Activated CD8-positive, alpha-beta memory T cell treated with anti-CD3 and anti-CD28 coated beads, Interleukin-2, amount 50 U/mL, for 1 hour (primary cell): ENCODE results near the gene UPF1.
"Not testable (repeated sequence)": the region's sequence is repeated elsewhere in the genome, so short reads cannot be mapped to it uniquely, and the experiment has no call there.

Experiments
- DNase-seq: peaks from one replicate; pipeline ENCODE4 v3.0.0-alpha.2; 2020; ENCODE audit errors: extremely low read depth

The UPF1 gene

DNA sequence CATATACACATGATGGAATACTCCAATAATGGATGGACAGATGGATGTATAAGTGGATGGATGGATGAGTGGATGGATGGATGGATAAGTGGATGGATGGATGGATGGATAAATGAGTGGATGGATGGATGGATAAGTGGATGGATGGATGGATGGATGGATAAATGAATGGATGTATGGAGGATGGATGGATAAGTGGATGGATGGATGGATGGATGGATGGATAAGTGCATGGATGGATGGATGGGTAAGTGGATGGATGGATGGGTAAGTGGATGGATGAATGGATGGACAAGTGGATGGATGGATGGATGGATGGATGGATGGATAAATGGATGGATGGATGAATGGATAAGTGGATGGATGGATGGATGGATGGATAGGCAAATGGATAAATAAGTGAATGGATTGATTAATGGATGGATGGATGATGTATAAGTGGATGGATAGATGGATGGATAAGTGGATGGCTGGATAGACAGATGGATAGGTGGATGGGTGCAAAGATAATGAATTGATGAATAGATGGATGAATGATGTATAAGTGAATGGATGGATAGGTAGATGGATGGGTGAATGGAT is 32.3 kb upstream of the UPF1 start:
- DNase-seq, result no peak

DNA sequence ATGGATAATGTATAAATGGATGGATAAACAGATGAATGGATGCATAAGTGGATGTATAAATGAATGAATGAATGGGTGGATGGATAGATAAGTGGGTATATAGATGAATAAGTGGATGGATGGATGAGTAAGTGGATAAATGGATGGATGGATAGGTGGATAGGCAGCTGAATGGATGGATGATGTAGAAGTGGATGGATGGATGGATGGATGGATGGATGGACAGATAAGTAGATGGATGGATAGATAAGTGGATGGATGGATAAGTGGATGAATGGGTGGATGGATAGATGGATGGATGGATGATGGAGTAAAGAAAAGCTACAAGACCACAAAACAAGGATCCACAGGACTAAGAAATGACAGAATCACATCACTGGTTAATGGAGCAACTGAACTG is 31.7 kb upstream of the UPF1 start:
- no peak for DNase-seq

DNA sequence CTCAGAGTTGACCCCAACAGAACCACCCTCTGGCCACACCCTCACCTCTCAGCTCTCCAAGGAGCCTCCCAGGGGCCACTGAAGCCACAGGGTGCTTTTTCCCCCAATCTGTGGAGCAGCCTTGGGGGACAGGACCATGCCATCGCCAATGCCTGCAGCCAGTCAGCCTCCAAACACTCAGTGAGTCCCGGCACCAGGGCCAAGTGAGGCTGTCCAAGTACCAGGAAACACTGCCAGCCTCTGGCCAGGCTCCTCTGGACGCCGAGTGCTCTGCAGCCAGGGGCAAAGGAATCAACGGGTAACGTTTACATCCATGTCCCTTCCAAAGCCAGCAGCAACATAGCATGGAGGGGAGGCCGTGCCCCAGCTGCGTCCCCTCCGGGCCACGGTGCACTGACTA is 31.1 kb upstream of the UPF1 start:
- no peak for DNase-seq

DNA sequence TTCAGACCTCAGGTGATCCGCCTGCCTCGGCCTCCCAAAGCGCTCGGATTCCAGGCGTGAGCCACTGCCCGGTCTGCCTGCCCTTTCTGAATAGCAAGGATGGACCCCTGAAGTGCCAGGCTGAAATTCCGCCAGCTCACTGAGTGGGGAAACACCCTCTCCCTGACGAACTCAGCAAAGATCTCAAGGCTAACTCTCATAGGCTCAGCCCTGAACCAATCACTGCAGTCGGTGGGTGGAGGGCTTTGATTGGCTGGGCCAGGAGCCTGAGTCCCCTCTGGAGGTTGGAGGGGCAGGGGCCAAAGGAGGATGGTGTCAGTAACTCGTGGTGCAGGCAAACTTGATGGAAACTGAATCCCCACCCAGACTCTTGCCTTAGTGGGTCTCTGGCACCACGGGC is 29.4 kb upstream of the UPF1 start:
- no peak for DNase-seq

DNA sequence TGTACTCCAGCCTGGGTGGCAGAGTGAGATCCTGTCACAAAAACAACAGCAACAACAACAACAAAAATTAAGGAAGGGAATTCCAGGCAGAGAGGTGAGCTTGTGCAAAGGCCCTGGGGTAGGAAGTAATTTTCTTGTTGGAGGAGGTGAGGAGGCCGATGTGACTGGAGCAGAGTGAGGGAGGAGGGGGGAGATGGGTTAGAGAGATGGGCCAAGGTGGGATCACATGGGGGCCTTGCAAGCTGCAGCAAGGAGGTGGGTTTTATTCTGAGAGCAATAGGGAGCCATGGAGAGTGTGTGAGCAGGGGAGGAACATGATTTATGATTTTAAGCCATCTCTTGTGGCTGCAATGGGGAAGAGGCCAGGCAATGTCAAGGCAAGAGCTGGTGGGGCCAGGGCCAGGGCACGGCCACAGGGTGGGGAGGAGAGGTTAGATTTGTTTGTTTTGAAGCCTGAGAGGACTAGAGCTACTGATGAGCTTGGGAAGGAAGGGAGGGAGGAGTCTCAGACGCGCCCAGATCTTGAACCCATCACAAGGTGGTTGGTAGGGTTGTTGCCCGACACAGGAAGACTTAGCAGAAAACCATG is 28.1 kb upstream of the UPF1 start:
- DNase-seq, result no peak

DNA sequence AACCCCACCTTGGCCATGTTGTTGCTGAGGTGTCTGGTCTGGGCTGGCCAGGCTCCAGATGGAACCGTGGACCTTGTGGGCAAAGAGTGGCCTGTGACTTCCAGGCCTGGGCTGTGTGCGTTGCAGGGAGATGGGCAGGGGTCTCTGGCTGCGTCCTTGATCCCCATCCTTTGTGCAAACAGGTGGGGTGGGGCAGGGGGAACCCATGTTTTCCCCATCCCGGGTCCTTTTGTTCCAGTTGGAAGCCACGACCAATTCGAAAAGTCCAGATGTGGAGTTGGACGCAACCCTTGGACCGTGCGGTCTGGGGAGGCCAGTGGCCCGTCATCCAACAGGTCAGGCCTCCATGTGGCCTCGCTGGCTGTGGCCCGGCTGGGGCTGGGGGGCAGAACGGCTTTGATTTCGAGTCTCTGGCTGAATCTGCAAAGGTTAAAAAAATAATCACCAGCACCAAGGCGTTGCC is 27.6 kb upstream of the UPF1 start:
- DNase-seq, result no peak

DNA sequence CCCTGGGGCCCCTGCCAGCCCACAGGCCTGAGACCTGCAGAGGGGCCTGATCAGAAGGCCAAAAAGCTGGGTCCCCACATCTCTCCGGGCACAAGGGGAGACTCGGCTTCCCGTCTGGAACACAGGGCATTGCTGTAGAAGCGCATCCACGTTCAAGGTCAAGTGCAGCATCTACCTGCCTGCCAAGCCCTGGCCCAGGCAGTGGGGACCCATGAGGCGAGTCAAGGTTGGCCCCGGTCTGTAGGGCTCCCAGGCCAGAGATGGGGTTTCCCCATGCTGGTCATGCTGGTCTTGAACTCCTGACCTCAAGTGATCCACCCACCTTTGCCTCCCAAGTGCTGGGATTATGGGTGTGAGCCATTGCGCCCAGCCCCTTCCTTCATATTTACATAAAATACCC is 27.1 kb upstream of the UPF1 start:
- DNase-seq, result no peak

DNA sequence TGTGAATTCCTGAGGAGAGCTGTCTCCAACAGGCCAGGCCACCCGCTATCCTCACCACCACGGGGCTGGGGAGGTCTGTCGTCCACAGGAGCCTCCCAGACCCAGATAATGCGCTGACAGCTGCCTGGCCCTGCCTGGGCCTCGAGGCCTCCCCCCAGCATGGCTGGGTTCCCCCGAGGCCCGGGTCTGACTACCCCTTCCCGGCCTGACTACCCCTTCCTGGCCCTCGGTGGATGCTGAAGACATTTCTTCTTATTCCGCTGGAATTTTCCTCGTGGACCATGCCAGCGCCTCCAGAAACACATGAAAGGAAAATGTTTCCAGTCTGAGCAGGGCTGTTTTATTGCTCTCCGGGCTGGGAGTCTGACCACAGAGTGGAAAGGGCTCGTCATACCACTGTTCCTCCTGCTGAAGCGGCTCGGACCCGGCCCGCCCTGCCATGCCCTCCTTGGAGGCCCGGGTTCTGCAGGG is 23.9 kb upstream of the UPF1 start:
- no peak for DNase-seq

DNA sequence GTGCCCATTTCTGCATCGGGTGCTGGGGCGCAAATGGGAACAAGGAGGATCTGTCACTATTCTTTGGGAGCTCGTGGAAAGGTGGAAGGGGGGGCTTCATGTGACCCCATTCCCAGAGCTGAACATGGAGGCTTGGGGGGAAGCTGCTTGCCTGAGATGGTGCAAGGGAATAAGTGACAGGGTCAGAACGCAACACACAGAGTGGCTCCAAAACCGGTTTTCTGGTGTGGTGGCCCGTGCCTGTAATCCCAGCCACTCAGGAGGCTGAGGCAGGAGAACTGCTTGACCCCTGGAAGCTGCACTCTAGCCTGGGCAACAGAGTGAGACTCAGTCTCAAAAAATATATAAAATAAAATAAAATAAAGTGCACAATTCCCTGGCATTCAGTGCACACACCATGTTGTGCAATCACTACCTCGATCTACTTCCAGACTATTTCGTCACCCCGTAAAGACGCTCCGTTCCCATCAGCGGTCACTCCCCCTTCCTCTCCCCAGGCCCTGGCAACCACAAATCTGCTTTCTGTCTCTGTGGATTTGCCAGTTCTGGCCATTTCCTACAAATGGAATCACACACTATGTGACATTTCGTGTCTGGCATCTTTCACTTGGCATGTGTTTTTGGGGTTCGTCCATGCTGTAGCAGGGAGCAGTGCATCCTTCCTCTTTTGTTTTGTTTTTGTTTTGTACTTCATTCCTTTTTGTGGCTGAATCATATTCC is 22.4 kb upstream of the UPF1 start:
- no peak for DNase-seq

DNA sequence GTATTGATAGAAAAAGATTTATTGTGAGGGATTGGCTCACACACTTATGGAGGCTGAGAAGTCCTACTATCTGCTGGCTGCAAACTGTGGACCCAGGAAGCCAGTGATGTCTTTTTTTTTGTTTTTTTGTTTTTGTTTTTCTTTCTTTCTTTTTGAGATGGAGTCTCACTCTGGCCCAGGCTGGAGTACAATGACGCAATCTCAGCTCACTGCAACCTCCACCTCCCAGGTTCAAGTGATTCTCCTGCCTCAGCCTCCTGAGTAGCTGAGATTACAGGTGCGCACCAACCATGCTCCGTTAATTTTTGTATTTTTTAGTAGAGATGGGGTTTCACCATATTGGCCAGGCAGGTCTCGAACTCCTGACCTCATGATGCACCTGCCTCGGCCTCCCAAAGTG is 20.1 kb upstream of the UPF1 start:
- not testable (repeated sequence) for DNase-seq

DNA sequence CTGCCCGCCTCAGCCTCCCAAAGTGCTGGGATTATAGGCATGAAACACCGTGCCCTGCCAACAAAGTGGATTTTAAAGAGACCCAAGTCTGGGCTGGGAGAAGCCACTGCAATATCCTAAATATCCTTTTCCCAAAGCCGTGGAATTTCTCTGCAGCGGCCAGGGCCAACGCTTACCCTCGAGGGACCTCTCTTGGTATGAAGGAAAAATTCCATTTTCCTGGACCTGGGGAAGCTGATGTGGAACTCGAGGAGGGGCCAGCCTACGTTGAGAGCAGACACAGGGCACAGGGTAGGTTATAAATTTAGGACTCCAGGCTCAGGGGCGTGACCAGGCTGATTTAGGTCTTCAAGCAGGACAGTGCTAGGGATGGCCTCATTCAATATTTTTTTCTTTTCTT is 17.7 kb upstream of the UPF1 start:
- no peak for DNase-seq

DNA sequence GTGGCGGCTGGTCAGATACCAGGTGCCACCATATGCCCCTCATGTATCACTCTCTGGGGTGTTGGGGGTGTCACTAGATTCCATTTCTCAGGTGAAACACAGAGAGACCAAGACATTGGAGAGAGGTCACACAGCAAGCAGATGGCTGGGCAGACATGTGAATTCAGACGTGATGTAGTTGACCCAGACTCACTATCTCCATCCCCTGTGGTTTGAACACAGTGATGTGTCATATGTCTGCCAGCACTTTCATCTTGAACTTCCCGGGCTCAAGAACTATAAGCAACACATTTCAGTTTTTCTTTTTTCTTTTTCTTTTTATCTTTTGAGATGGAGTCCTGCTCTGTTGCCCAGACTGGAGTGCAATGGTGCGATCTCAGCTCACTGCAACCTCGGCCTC is 16.1 kb upstream of the UPF1 start:
- DNase-seq, result no peak

DNA sequence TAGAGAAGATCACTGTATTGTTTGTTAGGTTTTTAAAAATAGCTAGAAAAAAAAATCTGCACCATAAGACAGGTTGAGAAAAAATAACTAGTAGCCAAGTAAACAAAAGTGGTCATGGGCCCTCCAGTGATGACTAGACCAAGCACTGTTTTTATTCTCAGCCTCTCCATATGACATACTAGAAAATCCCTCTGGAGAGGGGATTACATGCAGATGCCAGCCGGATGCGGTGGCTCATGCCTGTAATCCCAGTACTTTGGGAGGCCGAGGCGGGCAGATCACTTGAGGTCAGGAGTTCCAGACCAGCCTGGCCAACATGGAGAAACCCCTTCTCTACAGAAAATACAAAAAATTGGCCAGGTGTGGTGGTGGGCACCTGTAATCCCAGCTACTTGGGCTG is 15.1 kb upstream of the UPF1 start:
- not testable (repeated sequence) for DNase-seq

DNA sequence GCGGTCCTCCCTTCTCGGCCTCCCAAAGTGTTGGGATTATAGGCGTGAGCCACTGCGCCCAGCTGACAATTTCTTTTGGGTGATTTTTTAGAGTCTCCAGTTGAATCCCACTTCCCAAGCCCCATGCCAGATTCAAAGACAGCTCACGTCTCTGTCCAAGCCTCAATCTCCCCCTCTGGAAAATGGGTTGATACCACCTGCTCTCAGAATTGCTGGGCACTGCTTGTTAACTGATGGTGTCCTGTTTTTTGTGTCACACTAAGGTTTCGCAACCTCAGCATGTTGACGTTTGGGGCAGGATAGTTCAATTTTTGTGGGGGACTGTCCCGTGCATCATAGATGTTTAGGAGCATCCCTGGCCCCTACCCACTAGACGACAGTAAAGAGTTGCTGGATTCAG is 14.2 kb upstream of the UPF1 start:
- DNase-seq, result no peak

DNA sequence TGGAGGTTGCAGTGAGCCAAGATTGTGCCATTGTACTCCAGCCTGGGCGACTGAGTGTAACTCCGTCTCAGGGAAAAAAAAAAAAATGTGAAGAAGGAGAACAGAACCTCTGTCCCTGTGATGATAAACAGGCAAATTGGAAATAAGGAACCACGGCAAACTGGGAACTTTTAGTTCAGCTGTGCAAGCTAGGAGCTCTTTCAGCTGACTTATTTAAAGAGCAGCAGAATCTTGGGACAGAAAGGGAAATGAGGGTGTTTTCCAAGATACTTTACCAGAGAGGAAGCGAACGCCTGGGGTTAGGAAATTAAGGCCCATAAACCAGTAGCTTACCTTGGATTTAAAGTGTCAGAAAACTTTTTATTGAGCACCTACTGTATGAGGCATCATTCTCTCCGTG is 3.0 kb upstream of the UPF1 start:
- DNase-seq, result no peak

DNA sequence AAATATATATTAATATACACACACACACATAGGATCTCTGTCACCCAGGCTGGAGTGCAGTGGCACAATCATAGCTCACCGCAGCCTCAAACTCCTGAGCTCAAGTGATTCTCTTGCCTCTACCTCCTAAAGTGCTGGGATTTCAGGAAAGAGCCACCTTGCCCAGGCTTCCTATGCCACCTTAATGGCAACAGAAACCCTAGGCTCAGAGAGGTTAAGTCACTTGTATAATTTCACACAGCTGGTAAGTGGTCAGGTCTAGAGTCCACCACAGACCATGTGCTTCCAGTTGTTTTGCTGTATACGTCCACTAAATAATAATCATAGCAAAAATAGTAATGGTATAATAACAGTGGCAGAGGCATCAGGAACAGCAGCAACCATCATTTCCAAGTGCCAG is 1.3 kb upstream of the UPF1 start:
- DNase-seq, result no peak

DNA sequence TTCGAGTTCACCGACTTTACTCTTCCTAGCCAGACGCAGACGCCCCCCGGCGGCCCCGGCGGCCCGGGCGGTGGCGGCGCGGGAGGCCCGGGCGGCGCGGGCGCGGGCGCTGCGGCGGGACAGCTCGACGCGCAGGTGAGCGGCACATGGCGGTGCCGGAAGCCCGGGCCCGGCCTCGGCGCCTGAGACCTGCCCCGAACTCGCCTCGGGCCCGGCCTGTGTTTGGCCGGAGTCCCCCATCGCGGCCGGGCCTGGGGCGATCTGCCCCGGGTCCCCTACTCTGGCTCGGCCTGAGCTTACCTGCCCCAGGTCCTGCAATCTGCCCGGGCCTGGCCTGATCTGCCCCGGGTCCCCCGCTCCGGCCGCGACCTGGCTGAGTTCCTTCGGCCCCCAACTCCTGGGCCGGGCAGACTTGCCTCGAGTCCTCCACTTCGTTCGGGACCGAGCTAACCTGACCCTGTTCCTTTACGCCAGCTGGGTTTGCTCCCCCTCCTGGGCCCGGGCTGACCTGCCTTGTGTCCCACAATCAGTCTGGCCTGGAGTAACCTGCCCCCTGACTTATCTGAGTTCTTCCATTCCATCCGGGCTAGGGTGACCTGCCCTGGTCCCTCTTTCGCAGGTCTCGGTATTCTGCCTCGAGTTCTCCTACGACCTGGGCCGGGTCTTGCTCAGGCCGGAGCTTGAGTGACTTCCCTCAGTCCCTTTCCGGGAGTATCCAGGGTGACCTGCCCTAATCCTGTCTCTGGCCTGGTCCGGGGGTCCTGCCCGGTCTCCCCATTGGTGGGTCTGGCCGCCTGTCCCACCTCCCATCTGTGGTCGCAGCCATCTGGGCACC is 764 bp downstream of the UPF1 start:
- no peak for DNase-seq

DNA sequence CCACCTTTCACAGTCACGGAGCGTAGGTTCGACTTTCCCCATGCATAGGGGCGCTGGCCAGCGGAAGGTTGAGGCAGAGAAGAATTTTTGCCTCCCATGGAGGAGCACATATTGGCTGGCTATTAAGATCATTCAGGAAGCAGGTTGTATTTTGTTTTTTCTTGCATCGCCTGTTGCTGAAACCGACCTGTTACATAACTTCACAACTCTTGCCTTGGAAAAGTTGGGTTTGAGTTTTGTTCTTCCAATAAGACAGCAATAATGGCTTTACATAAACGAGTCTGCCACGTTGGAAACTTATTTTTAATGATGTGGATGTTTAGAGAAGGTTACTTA is 1.4 kb downstream of the UPF1 start:
- no peak for DNase-seq

DNA sequence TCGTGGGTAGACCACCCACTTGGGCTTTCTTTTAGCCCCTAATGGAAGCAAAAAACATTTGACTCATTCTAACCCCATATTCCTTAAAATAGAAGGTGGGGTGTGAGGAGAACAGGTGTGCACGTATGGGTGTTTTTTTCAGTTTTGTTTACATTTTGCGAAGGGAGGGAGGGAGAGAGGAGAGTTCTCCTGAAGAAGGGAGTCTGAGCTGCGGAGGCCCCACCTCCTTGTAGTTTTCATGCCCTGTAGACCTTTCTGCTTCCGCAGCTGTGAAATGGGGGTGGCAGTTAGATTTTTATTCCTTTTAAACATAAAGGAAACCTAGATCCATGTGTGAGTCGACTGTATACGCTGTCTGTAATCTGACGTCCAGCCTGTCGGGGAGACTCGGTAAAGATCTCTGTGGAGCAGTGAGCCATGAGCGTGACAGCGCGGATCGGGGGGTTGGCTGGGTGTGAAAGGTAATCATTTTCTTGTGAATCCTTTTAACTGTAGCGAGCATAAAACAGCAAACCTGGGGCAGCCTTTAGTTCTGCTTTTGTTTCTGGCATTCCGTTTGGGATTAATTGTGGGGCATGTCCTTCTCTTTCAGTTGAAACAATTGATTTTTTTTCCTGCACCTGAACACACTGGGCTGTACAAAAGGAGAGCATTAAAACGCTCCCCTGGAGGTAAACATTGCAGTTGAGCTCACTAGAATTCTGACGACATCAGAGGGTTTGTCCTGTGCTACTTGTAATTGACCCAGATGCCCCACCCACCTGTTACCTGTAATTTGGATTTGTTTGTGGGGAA is 2.3 kb downstream of the UPF1 start:
- DNase-seq, result no peak

DNA sequence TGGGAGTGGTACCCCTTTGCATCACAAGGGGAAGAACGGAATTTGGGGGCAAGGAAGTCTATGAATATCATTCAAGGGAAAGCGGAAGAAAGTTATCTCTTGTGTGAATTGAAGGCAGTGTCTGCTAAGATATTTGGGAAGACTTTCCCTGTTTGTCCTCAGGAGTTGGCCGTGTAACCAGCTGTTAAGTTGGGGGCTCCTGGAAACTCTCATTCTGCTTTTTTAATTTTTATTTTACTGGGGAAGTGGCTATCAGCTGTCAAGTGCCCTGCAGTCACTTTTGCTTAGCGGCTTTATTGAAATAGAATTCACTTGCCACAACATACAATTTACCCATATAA is 2.9 kb downstream of the UPF1 start:
- no peak for DNase-seq

DNA sequence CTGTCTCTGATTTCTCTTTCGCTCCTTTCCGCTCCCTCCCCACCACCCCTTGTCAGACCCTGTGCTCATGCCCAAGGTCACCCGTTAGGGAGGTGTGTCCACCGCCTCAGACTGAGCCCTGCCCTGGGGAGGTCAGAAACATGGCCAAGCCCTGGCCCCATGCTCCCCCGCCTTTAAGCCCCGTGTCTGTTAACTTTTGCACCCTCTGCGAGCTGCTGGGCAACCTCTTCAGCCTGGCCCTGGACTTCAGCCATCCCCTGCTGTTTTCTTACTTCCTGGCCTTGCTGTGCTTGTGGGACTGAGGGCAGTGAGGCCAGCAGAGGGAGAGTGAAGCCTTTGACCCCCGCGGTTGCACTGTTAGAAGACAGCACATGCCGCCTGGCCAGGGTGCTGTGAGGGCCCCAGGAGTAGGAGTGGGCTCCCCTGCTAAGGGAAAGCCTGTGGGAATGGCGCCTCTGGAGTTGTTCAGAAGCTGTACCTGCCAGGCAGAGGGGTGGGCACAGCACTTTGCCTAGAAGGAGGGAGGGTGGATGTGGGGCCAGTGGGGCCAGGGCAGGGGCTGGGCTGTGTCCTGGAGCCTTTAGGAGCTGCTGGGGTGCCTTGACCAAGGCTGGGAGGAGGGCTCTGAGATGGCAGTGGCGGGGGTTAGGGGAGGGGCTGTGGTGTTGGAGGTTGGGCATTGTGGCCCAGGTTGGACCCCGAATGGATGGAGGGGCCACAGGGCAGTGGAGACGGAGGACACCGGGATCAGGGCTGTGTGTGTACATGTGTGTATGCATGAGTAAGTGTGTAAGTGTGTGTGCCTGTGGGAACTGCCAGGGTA is 7.9 kb downstream of the UPF1 start:
- DNase-seq, result no peak
